UCSD-AML1 (cell line): ENCODE results near the gene GP9.
"Not testable (repeated sequence)": the region's sequence is repeated elsewhere in the genome, so short reads cannot be mapped to it uniquely, and the experiment has no call there.

ENCODE experiments used
- DNase-seq: peaks from one replicate; lab custom pipeline; 2025; ENCODE audit not compliant: unreplicated experiment; lab: John Stamatoyannopoulos, UW

The GP9 gene

DNA sequence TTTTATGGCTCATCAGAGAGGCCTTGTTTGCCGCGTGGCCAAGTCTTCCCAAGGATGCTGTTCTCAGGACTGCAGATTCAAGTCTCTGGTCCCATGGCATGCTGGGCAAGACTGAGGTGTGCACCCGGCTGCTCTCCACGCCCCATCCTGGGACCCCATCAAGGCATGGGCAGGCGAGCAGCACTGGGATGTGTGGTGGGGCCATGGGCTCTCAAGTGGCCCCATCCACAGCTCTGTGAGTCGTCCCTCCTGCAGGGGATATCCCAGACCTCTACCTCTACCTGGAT, 13.1 kb upstream of the GP9 start:
- DNase-seq, result no peak

DNA sequence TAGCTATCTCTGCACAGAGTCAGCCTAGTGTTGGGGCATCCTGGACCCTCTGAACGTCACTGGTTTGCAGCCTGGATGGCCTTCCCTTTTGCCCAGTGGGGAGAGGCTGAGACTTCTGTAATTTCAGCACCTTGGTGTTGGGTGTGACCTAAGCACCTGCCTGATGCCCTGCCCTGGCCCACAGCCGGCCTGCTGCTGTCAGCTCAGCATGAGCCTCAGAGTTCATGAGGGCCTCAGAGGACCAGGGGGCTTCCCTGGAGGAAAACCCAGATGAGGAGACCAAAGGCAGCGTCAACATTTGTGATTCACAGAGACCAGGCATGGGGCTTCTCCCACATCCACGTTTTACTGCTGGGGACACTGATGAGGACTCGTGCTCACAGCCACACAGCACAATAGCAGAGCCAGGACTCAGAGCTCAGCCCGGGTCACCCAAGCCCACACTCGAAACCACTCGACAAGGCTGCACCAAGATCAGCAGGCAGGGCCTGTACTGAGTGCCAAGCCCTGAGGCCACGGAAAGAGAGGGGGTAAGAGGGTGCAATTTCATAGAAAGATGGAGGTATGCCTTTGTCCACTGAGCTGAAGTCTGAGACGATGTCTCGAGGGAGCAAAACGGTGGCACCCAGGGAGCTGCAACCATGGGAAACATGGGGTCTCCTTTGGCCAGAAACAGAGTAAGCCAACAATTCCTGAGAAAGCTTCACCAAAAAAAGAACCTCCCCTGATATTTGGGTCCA, 9.9 kb upstream of the GP9 start:
- no peak for DNase-seq

DNA sequence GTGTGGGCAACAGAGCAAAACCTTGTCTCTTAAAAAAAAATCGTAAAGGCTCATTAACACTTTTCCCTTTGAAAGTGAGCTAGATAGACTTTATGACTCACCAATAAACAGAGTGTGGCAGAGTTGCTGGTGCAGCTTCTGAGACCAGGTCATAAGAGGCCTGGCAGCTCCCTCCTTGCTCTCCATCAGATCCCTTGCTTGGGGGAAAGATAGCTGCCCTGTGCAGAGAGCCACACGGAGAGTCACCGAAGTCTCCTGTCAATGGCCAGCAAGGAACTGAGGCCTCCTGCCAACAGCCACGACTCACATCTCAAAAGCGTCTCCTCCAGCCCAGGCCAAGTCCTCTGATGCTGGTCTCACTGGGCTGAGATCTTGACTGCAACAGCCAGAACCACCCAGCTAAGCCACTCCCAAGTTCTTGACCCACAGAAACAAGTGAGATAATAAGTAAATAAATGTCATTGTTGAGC, 8.7 kb upstream of the GP9 start:
- DNase-seq, result no peak

DNA sequence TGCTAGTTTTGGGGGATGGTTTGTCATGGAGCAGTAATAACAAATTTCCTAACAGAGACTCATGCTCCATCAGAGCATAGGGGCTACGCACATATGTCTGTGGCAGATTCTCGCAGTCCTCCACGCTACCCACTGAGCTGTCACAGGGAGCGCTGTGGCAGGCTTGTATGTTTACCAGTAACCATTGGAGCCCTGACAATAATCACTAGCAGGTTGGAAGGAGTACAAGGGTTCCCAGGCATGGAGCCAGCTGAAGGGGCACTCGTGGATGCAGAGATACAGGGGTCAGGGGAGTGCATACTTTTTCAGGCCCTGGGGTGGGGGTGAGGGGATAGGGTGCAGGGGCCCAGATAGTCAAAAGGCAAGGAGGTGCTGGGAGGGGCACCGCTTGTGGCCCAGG, 7.9 kb upstream of the GP9 start:
- no peak for DNase-seq

DNA sequence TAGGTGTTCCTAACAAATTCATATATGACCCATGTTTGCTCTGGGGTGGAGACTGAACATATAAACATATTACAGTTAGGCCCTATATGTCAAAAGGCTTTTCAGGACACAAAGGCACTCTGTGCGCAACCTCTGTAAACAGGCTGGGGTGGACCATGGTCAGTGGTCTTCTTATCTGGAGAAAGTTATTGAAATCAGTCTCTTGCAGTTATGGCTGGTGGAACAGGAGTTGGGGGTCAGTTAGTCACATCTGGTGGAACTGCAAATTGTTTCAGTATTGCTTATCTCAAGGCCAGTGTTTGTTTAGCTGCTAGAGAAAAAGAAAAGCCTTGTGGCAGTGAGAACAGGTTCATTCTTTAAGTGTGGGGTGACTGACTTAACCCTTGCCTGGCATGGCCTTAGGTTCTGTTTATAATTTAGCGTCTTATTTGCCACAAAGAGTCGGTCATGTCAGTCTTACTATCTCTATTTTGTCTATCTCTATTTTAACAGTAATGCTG, 5.9 kb upstream of the GP9 start:
- no peak for DNase-seq

DNA sequence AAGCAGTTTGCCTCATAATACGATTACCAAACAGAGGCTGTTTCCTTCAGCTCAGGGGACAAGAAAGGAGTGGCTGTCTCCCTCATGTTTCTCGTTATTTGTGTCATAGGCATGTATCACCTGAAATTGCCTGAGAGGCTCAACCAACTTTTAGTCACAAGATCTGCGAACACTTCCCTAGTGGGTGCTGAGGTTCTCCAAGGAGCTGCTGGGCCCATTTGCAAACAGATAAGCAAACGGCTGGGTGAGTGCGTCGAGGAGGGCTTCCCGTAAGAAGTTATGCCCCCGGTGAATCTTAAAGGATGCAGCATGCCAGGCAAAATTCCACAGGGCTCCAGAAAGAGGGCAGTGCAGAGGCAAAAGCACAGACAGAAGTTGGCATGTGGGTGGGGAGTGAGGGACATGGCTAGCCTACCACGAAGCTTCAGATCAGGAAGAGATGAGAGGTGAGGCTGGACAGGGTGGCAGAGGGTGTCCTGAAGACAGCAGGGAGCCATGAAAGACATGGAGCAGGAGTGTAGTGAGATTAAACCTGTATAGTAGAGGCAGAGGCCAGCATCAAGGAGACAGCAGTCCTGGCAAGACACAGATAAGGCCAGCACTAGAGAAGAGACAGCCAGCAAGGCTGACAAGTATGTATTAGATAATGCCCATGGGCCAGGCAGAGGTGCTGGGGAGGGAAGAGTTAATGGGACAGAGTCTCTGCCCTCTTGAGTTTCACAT, 4.0 kb upstream of the GP9 start:
- peak; percentile 39 for DNase-seq

DNA sequence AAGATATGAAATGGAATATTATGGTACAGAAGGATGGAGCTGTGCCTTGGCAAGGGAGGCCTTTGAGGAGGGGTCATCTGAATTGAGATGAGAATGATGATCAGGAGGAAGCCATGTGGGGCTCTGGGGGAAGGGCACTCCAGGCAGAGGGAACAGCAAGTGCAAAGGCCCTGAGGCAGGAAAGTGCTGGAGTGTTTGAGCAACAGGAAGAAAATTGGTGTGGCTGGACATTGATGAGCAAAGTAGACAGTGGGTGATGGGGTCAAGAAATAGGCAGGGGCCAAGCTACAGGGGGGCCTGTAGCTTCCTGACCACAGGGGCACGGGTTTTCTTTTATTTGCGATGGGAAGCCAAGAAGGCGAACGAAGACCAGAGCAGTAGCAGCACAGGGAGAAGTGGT, 3.3 kb upstream of the GP9 start:
- DNase-seq, result no peak

DNA sequence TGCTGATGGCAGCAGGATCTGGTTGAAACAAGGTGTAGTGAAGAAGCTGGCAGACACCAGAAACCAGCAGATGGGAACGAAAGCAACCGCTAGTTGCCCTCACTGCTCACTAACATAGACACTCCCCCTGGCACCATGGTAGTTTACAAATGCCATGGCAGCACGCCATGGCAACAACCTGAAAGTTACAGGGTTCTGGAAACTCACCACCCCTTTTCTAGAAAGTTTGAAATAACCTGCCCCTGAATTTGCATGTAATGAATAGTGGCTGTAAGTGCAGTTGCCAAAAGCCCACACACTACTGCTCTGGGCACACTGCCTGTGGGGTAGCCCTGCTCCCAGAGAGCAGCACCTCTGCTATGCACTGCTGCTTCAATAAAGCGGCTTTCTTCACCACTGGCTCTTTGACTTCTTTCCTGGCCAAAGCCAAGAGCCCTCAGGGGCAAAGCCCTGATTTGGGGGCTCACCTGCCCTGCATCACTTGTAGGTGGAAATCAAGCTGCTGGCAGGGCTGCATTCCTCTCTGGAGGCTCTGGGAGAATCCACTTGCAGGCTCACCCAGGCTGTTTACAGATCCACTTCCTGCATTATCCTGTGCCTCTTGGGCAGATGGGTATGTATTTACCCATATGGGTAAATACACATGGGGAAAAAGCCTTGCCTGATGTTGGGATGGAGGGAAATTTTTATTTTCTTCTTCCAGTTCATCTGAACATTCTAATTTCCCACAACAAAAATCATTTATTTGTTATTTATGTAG, 2.0 kb upstream of the GP9 start:
- DNase-seq, result no peak

DNA sequence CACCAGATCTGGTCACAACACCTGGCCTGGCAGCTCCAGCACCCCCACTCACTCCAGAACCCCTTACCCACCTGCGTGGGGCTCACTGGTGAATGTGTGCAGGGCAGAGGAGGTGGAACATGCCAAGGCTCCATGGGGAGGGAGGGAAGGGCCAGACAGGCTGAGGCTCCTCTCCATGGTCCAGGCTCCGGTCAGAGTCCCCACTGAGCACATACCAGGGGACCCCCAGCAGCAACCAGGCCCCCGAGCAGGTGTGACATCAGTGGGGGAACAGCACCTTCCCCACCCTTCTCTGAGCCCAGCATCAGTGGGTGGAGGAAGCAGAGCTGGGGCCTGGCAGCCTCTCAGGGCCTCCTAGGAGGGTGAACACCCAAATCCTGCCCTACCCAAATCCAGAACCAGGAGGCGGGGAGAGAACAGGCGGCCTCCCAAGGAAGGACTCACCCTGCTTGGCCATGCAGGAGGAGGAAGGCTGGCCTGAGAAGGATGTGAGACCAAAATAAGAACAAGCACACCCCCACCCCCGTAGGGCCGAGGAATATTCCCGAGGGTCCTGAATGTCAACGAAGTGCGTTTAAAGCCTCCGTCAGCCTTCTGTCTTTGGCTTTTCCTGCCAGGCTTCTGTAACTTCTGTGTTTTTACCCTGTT, 1.1 kb upstream of the GP9 start:
- no peak for DNase-seq

DNA sequence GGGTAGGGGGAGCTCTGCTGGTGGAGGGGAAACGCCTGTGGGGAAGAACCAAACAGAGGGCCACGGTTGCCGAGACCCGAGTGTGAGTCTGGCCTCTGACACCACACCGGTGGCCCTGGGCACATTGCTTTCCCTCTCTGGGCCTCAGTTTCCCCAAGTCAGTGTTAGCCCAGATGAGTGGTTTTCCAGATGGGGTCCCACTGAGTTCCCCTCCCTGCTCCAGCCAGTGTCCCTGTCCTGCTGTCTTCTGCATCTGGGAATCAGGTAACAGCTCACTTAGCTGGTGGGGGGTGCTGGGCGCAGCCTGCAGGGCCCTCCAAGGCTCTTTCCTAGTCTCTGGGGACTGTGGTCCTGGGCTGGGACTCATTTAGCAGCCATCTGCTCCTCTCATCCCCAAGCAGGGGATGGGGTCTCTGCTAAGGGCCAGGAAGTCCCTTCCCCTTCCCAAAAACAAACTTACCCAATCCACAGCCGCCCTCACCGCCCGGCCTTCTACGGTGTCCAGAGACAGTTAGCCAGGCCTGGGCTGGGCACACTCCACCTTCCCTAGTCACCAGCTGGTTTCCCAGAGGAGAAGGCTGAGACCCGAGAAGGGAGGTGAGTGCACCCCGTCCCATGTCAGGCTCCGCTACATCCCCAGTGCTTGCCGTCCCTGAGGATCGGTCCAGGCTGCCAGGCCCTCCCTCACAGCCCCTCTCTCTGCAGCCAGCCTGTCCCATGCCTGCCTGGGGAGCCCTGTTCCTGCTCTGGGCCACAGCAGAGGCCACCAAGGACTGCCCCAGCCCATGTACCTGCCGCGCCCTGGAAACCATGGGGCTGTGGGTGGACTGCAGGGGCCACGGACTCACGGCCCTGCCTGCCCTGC, 676 bp downstream of the GP9 start:
- DNase-seq, result no peak

DNA sequence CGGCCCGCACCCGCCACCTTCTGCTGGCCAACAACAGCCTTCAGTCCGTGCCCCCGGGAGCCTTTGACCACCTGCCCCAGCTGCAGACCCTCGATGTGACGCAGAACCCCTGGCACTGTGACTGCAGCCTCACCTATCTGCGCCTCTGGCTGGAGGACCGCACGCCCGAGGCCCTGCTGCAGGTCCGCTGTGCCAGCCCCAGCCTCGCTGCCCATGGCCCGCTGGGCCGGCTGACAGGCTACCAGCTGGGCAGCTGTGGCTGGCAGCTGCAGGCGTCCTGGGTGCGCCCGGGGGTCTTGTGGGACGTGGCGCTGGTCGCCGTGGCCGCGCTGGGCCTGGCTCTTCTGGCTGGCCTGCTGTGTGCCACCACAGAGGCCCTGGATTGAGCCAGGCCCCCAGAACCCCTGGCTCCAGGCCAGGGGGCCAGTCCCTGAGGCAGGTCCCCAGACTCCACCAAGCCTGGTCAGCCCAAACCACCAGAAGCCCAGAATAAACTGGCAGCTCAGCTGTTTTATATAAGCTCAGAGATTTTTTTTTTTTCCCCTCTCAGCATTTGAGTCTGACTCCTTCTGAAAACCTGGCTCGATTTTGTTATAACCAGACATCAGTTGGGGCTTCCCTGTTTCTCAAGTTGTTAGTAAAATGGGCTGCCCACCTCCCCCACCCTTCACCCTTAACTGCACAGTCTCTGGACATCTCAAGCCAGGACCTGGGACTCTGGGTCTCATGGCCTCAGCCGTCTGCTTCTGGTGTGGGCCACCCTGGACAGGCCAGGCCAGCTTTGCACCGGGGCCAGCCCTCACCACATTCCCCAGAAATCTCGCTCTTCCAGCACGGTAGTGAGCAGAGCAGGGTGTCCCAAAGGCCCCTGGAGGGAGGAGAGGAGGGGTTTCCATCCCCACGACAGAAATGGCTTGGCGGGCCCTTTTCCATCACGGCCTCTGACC, 1.6 kb downstream of the GP9 start:
- DNase-seq, result no peak

DNA sequence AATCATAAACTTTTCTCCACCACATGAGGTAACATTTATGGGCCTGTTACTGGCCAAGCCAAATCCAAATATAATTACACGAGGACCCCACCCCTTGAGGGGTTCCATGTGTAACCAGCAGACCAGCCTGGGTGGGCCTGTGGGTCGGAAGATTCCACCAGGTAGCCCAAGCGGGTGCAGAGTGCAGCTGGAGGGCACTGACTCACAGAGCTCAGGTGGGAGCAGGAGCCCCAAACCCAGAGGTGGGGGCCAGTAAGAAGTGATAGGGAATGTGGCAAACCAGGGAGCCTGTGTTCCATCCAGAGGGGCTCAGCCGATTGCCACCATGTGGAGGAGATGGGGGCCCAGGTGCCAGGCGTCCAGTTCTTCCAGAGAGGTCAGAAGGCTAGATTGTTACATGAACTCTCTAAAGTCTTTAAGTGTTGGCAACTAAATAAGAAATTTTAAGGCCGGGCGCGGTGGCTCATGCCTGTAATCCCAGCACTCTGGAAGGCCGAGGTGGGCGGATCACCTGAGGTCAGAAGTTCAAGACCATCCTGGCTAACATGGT, 2.6 kb downstream of the GP9 start:
- DNase-seq, result no peak

DNA sequence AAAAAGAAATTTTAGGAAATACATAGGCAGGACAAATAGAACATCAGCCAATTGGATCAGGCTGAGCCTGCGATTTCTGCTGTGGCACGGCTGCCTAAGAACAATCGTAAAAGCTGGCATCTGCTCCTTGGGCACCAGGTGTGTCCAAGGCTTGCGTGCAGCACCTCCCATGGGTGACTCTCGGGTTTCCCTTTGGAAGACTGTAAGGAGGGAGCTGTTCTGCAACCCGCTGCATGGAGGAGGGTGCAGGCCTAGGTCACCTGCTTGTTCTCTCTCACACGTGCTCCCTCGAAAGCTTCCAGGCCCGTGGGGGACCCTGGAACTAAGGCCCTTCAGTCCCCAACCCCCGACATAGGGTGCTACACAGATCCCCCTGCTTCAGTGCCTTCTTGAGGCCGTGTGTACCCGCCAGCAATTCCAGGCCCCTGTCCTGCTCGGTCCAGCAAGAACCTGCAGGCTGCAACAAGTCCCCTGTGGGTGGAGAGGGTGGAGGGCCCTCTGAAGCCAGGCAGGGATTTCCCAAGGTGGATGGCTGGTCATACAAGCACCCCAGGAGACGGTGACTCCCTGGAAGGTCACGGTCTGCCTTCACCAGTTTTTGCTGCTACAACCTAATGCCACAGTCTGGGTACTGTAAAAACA, 3.4 kb downstream of the GP9 start:
- no peak for DNase-seq

DNA sequence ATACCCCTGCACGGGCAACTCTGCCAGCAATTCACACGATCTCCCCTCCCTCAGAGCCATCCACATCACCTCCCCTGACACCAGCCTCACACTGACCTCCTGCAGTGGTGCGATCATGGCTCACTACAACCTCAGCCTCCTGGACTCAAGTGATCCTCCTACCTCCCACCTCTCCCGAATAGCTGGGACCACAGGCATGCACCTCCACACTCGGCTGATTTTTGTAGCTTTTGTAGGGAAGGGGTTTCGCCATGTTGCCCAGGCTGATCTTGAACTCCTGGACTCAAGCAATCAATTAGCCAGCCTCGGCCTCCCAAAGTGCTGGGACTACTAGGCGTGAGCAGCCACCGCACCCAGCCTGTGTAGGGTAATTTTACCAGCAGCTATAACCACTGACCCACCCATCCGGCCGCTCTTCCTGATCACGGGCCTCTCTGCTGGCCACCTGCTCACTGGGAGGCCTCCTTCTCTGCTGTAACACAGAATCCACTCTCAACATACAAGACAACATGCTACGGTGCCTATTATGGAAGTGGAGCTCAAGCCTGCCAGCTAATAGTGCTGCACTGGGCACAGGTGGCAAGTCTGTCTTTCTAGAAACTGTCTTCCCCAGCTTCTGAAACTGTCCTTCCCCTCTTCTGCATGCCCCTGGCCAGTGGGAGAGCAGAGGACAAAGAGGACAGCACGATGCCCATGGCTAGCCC, 4.6 kb downstream of the GP9 start:
- no peak for DNase-seq

DNA sequence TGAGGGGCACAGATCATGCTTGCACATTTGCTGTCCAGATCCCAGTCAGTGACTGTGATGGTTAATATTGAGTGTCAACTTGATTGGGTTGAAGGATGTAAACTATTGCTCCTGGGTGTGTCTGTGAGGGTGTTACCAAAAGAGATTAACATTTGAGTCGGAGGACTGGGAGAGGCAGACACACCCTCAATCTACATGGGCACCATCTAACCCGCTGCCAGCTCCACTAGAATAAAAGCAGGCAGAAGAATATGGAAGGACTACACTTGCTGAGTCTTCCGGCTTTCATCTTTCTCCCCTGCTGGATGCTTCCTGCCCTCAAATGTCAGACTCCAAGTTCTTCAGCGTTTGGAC, 5.1 kb downstream of the GP9 start:
- no peak for DNase-seq

DNA sequence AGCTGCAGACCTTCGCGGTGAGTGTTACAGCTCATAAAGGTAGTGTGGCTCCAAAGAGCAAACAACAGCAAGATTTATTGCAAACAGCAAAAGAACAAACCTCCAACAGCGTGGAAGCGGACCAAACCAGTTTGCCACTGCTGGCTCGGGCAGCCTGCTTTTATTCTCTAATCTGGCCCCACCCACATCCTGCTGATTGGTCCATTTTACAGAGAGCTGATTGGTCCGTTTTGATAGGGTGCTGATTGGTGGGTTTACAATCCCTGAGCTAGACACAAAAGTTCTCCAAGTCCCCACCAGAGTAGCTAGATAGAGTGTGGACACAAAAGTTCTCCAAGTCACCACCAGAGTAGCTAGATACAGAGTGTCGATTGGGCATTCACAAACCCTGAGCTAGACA, 7.1 kb downstream of the GP9 start:
- DNase-seq, result not testable (repeated sequence)

DNA sequence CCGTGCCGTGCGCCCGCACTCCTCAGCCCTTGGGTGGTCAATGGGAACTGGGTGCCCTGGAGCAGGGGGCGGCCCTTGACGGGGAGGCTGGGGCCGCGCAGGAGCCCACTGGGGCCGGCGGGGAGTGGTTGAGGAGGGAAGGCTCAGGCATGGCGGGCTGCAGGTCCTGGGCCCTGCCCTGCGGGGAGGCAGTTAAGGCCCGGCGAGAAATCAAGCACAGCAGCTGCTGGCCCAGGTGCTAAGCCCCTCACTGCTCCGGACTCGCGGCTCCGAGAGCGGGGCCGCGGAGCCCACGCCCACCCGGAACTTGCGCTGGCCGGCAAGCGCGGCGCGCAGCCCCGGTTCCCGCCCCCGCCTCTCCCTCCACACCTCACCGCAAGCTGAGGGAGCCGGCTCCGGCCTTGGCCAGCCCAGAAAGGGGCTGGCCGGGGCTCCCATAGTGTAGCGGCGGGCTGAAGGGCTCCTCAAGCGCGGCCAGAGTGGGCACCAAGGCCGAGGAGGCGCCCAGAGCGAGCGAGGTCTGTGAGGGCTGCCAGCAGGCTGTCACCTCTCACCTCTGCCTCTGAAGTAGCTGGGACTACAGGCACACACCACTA, 7.8 kb downstream of the GP9 start:
- DNase-seq, result no peak
